Measurements from ENCODE around the gene IDE.
"Not testable (repeated sequence)": the region's sequence is repeated elsewhere in the genome, so short reads cannot be mapped to it uniquely, and the experiment has no call there.

The IDE gene

GRCh38 chr10:92463582-92463981 is 110.3 kb downstream of the IDE start:
- H3K27me3 ChIP-seq (replicated peaks; ENCODE audit: control insufficient read depth, insufficient read depth, low read length), result no peaks in the 10 kb centered on the region
- H3K36me3 ChIP-seq (ENCODE audit: control insufficient read depth, insufficient read depth, low read length), result peaks cover 6% of the 10 kb centered on the region
- no peak for TF ChIP-seq CTCF (IDR thresholded peaks at IDR 0.05; ENCODE audit: insufficient read depth, low read length, poor library complexity, severe bottlenecking)

GRCh38 chr10:92454955-92455354 is 118.9 kb downstream of the IDE start:
- H3K36me3 ChIP-seq (ENCODE audit: control insufficient read depth, insufficient read depth, low read length); H3K27me3 ChIP-seq (replicated peaks; ENCODE audit: control insufficient read depth, insufficient read depth, low read length): not testable (repeated sequence)

More at GRCh38 chr10:92463582-92463981, 110.3 kb downstream of the IDE start:
- H3K4me3 ChIP-seq (replicated peaks; ENCODE audit: low read depth, low read length), result no peak overlapping the region
- no peak for DNase-seq (ENCODE audit: extremely low read depth, insufficient read length)

GRCh38 chr10:92452313-92452712 is 121.6 kb downstream of the IDE start:
- no peak for DNase-seq (ENCODE audit: extremely low read depth, insufficient read length)
- peaks cover 6% of the 10 kb centered on the region for H3K36me3 ChIP-seq (ENCODE audit: control insufficient read depth, insufficient read depth, low read length)
- H3K4me3 ChIP-seq (replicated peaks; ENCODE audit: low read depth, low read length), result no peak overlapping the region
- no peaks in the 10 kb centered on the region for H3K27me3 ChIP-seq (replicated peaks; ENCODE audit: control insufficient read depth, insufficient read depth, low read length)
- no peak for TF ChIP-seq CTCF (IDR thresholded peaks at IDR 0.05; ENCODE audit: insufficient read depth, low read length, poor library complexity, severe bottlenecking)

More at GRCh38 chr10:92454955-92455354, 118.9 kb downstream of the IDE start:
- not testable (repeated sequence) for H3K4me3 ChIP-seq (replicated peaks; ENCODE audit: low read depth, low read length); DNase-seq (ENCODE audit: extremely low read depth, insufficient read length)

- no peak for TF ChIP-seq CTCF (IDR thresholded peaks at IDR 0.05; ENCODE audit: insufficient read depth, low read length, poor library complexity, severe bottlenecking)
- peaks cover 6% of the 10 kb centered on the region for H3K36me3 ChIP-seq (ENCODE audit: control insufficient read depth, insufficient read depth, low read length)
- DNase-seq (ENCODE audit: extremely low read depth, insufficient read length), result no peak
- H3K27me3 ChIP-seq (replicated peaks; ENCODE audit: control insufficient read depth, insufficient read depth, low read length), result no peaks in the 10 kb centered on the region
- H3K4me3 ChIP-seq (replicated peaks; ENCODE audit: low read depth, low read length), result no peak overlapping the region
Observed at GRCh38 chr10:92451431-92451830, 122.5 kb downstream of the IDE start.

- H3K36me3 ChIP-seq (ENCODE audit: control insufficient read depth, insufficient read depth, low read length), result peaks cover 4% of the 10 kb centered on the region
- TF ChIP-seq CTCF (IDR thresholded peaks at IDR 0.05; ENCODE audit: insufficient read depth, low read length, poor library complexity, severe bottlenecking), result no peak
- H3K27me3 ChIP-seq (replicated peaks; ENCODE audit: control insufficient read depth, insufficient read depth, low read length), result no peaks in the 10 kb centered on the region
- DNase-seq (ENCODE audit: extremely low read depth, insufficient read length), result no peak
- no peak overlapping the region for H3K4me3 ChIP-seq (replicated peaks; ENCODE audit: low read depth, low read length)
Observed at GRCh38 chr10:92450896-92451295, 123.0 kb downstream of the IDE start.

- no peak for TF ChIP-seq CTCF (IDR thresholded peaks at IDR 0.05; ENCODE audit: insufficient read depth, low read length, poor library complexity, severe bottlenecking)
- Histone ChIP-seq H3K36me3 (ENCODE audit: control insufficient read depth, insufficient read depth, low read length) (no peaks in the 10 kb centered on the region), H3K27me3 (replicated peaks; ENCODE audit: control insufficient read depth, insufficient read depth, low read length) (no peaks in the 10 kb centered on the region), H3K4me3 (replicated peaks; ENCODE audit: low read depth, low read length) (no peak overlapping the region)
- DNase-seq (ENCODE audit: extremely low read depth, insufficient read length), result no peak
Observed at GRCh38 chr10:92440578-92440977, 133.3 kb downstream of the IDE start.

All from GM06990 (cell line).